Kidney epithelial cell (primary cell): ENCODE results near the gene SNCG. TPM values are rescaled to one million over a fixed set of nuclear protein-coding genes. Genes with fewer than 3 reads are reported as not detected.
A peak's percentile ranks its signal among the peaks of the same experiment; 100 is the strongest.

Experiments used
- DNase-seq: peaks from one replicate; pipeline ENCODE4 v3.0.0-alpha.2; 2010; ENCODE audit warnings: low read depth
- H3K27me3 ChIP-seq: 2 replicates; pipeline ENCODE4 v1.6.0; 2011; ENCODE audit warnings: low read length; ENCODE audit not compliant: control insufficient read depth, insufficient read depth
- H3K36me3 ChIP-seq: 2 replicates; pipeline ENCODE4 v1.5.1; 2011; ENCODE audit warnings: low read length; ENCODE audit not compliant: control insufficient read depth, insufficient read depth
- H3K4me3 ChIP-seq: 2 replicates; pipeline ENCODE4 v1.5.1; 2011; ENCODE audit warnings: low read depth, mild to moderate bottlenecking, control low read depth, low read length
- CTCF ChIP-seq: IDR thresholded peaks from 2 replicates; pipeline ENCODE4 v1.5.1; 2011; ENCODE audit warnings: mild to moderate bottlenecking, moderate library complexity, low read length, control low read depth, inconsistent platforms; ENCODE audit not compliant: insufficient read depth, poor library complexity, severe bottlenecking
- total RNA-seq: library from RNA; depleted of rRNA; stranded (reverse); fragments of >200 nt; gene quantifications from 2 replicates; pipeline ENCODE4 v1.2.3, GENCODE V29; 2015

SNCG gene
- total RNA-seq, 1 donor from 2014 or later: not detected

- DNase-seq: no peak
- no peak overlapping the region for H3K4me3 ChIP-seq
- no peak for TF ChIP-seq CTCF
- peaks cover 9% of the 10 kb centered on the region for H3K27me3 ChIP-seq
- H3K36me3 ChIP-seq: no peaks in the 10 kb centered on the region
Measured at GRCh38 chr10:86967481-86967941, 9.1 kb downstream of the SNCG start.

DNA sequence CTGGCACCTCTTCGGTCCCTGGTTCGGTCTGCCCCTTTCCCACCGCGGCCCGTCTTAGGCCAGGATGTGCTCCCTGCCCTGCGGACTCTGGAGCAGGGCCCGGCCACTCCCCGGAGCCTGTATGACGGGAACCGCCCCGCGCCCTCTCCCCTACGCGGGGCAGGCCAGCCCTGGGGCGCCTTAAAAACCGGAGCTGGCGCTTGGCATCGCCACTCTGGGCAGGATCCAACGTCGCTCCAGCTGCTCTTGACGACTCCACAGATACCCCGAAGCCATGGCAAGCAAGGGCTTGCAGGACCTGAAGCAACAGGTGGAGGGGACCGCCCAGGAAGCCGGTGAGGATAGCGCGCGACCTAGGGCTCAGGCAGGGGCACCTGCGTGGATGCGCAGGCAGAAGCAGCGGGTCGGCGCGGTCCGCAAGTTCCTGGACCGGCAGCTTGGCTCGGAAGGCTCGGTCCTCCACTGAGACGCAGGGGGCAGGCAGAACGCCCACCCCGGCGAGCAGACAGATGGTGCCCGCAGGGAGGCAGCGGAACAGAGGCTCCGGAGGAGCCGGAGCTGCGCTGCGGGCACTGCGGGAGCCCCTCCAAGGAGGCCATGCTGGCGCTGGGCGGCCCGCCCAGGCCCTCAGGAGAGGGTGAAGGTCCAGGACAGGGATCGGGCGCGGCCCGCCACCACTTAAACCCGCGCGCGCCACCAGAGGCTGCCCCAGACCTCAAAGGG is 10.0 kb downstream of the SNCG start, which contains the start of gene ADIRF:
TSS of gene ADIRF (plus strand) at position 212 of the 723 bp plus-strand sequence. CDS start at position 275, 63 bp downstream.
- no peak for TF ChIP-seq CTCF
- peaks cover 9% of the 10 kb centered on the region for H3K27me3 ChIP-seq

DNA sequence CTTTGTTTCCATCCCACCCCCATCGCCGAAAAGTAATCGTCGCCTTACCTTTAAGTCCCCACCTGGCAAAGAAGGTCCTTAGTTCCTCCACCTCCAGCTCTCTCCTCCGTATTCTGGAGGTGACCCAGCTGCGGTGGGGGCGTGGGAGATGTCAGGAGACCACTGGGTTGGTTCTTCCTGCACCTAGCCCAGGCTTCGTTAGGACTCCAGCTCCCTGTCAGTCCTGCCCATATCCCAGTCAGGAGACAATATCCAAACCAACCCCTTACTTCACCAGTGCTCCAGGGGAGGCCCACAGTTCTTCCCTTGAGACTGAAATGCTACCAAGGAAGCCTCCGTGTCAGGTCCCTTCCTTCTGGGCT is 10.6 kb downstream of the SNCG start:
- Histone ChIP-seq H3K27me3 (peaks cover 9% of the 10 kb centered on the region), H3K4me3 (no peak overlapping the region), H3K36me3 (no peaks in the 10 kb centered on the region)
- no peak for DNase-seq
- TF ChIP-seq CTCF: no peak

More for the DNA sequence above, 10.0 kb downstream of the SNCG start, which contains the start of gene ADIRF:
- no peak for DNase-seq
- Histone ChIP-seq H3K4me3 (no peak within 1 kb of the TSS), H3K36me3 (no peaks in the 10 kb centered on the region)

- Histone ChIP-seq H3K4me3 (no peak overlapping the region), H3K27me3 (peaks cover 9% of the 10 kb centered on the region), H3K36me3 (no peaks in the 10 kb centered on the region)
- no peak for DNase-seq
- no peak for TF ChIP-seq CTCF
Measured at GRCh38 chr10:86969421-86970041, 11.1 kb downstream of the SNCG start.

DNA sequence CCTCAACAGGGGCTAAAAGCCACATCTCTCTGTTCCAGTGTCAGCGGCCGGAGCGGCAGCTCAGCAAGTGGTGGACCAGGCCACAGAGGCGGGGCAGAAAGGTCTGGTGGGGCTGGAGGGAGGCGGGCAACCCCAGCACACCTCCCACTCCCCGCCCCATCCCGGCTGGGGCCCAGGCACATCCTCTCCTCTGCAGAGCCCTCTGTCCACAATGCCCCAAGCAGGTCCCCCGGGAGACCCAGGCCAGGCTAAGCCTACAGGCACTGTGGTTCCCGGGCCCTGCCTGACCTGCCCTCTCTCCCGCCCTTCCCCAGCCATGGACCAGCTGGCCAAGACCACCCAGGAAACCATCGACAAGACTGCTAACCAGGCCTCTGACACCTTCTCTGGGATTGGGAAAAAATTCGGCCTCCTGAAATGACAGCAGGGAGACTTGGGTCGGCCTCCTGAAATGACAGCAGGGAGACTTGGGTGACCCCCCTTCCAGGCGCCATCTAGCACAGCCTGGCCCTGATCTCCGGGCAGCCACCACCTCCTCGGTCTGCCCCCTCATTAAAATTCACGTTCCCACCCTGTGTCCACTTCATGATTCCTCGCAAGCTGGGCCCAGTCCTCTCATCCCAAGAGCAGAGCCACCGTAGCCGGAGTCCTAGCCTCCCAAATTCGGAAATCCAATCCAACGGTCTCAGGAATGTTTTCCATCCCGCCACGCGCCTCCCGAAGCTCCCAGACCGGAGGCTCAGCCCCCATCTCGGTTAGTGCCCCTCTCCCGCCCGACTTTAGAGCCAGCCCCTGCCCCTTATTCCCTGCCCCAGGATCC is 12.0 kb downstream of the SNCG start:
- H3K36me3 ChIP-seq: no peaks in the 10 kb centered on the region
- no peak for TF ChIP-seq CTCF
- no peak for DNase-seq
- peak overlapping the region; percentile 49 for H3K4me3 ChIP-seq
- H3K27me3 ChIP-seq: peaks cover 9% of the 10 kb centered on the region
